Neural progenitor cell (in vitro differentiated cells): ENCODE results near the gene ATP11A. TPM values are rescaled to one million over a fixed set of nuclear protein-coding genes. Genes with fewer than 3 reads are reported as not detected.

ENCODE experiments used
- DNase-seq: peaks from one replicate; pipeline ENCODE4 v3.0.0-alpha.2; 2016; ENCODE audit warnings: low spot score
- H2AFZ ChIP-seq: fragments of 200-600 bp; sonication (generic); replicated peaks from 2 replicates; pipeline ENCODE4 v1.6.1; 2016; ENCODE audit warnings: antibody characterized with exemption
- H3F3A ChIP-seq: fragments of 200-600 bp; sonication (generic); 2 replicates; pipeline ENCODE4 v1.6.1; 2016; ENCODE audit warnings: antibody characterized with exemption, low read depth
- H3K27ac ChIP-seq: fragments of 200-600 bp; sonication (generic); 2 replicates; pipeline ENCODE4 v1.5.1; 2016; ENCODE audit warnings: mild to moderate bottlenecking
- H3K27me3 ChIP-seq: fragments of 200-600 bp; sonication (generic); 2 replicates; pipeline ENCODE4 v1.6.1; 2016; ENCODE audit warnings: mild to moderate bottlenecking, moderate library complexity
- H3K36me3 ChIP-seq: fragments of 200-600 bp; sonication (generic); 2 replicates; pipeline ENCODE4 v1.5.1; 2016
- H3K4me1 ChIP-seq: fragments of 200-600 bp; sonication (generic); 2 replicates; pipeline ENCODE4 v1.6.1; 2016; ENCODE audit warnings: mixed run types
- H3K4me2 ChIP-seq: fragments of 200-600 bp; sonication (generic); 2 replicates; pipeline ENCODE4 v1.6.1; 2016
- H3K4me3 ChIP-seq: fragments of 200-600 bp; sonication (generic); 2 replicates; pipeline ENCODE4 v1.5.1; 2016
- H3K79me2 ChIP-seq: fragments of 200-600 bp; sonication (generic); 2 replicates; pipeline ENCODE4 v1.6.1; 2016; ENCODE audit warnings: low read depth
- H3K9ac ChIP-seq: fragments of 200-600 bp; sonication (generic); 2 replicates; pipeline ENCODE4 v1.6.1; 2016
- H3K9me3 ChIP-seq: fragments of 200-600 bp; sonication (generic); 2 replicates; pipeline ENCODE4 v1.5.1; 2016; ENCODE audit warnings: low read depth
- H4K20me1 ChIP-seq: fragments of 200-600 bp; sonication (generic); 2 replicates; pipeline ENCODE4 v1.6.1; 2016; ENCODE audit warnings: low read depth
- H3K27ac Mint-ChIP-seq: 3 replicates; pipeline ENCODE4 v1.8.0; 2021; ENCODE audit warnings: mixed read lengths
- H3K27me3 Mint-ChIP-seq: 2 replicates; pipeline ENCODE4 v1.8.0; 2022; ENCODE audit warnings: low read depth, mild to moderate bottlenecking, inconsistent platforms, moderate library complexity, mixed read lengths; ENCODE audit not compliant: insufficient read depth
- H3K36me3 Mint-ChIP-seq: 3 replicates; pipeline ENCODE4 v1.8.0; 2021; ENCODE audit warnings: mixed read lengths
- H3K4me1 Mint-ChIP-seq: 3 replicates; pipeline ENCODE4 v1.8.0; 2021; ENCODE audit warnings: mixed read lengths
- H3K4me3 Mint-ChIP-seq: 3 replicates; pipeline ENCODE4 v1.8.0; 2021; ENCODE audit warnings: mild to moderate bottlenecking, moderate library complexity, mixed read lengths
- H3K9me3 Mint-ChIP-seq: 3 replicates; pipeline ENCODE4 v1.8.0; 2020; ENCODE audit warnings: mixed read lengths
- CTCF ChIP-seq: fragments of 200-600 bp; sonication (generic); IDR thresholded peaks from 2 replicates; pipeline ENCODE4 v1.5.1; 2017; ENCODE audit warnings: antibody characterized with exemption, mild to moderate bottlenecking
- EZH2 ChIP-seq: fragments of 200-600 bp; sonication (generic); IDR thresholded peaks from 2 replicates; pipeline ENCODE4 v1.6.1; 2017; ENCODE audit warnings: antibody characterized with exemption, mild to moderate bottlenecking, moderate library complexity
- EZH2phosphoT487 ChIP-seq: fragments of 200-600 bp; sonication (generic); IDR thresholded peaks from 2 replicates; pipeline ENCODE4 v1.6.1; 2017; ENCODE audit warnings: antibody characterized with exemption
- total RNA-seq: library from RNA; depleted of rRNA; stranded (reverse); fragments of >200 nt; gene quantifications from 2 replicates; pipeline ENCODE4 v1.2.3, GENCODE V29; 2015; ENCODE audit warnings: low replicate concordance

Gene ATP11A
- total RNA-seq, 1 donor from 2014 or later: 12.6 TPM

- Histone ChIP-seq H3K27me3 (no peaks in the 10 kb centered on the region), H4K20me1 (no peaks in the 10 kb centered on the region), H3K4me2 (no peak overlapping the region), H3F3A (no peaks in the 10 kb centered on the region), H3K4me1 (no peaks in the 10 kb centered on the region), H3K79me2 (no peaks in the 10 kb centered on the region), H3K4me3 (no peak overlapping the region), H2AFZ (no peak overlapping the region), H3K9ac (no peak overlapping the region), H3K27ac (no peak overlapping the region), H3K36me3 (peaks cover 12% of the 10 kb centered on the region), H3K9me3 (no peaks in the 10 kb centered on the region)
- DNase-seq: no peak
- peaks cover 60% of the 10 kb centered on the region for H3K36me3 Mint-ChIP-seq
- peaks cover 5% of the 10 kb centered on the region for H3K27me3 Mint-ChIP-seq
- H3K4me1 Mint-ChIP-seq: no peaks in the 10 kb centered on the region
- TF ChIP-seq CTCF: no peak
- no peak for TF ChIP-seq EZH2
- no peak for TF ChIP-seq EZH2phosphoT487
- H3K27ac Mint-ChIP-seq: no peak overlapping the region
- peaks cover 19% of the 10 kb centered on the region for H3K9me3 Mint-ChIP-seq
- H3K4me3 Mint-ChIP-seq: no peak overlapping the region
Observed at GRCh38 chr13:112819111-112819510, 129.3 kb downstream of the ATP11A start.

- no peaks in the 10 kb centered on the region for H4K20me1 ChIP-seq
- H3K9me3 Mint-ChIP-seq: peaks cover 17% of the 10 kb centered on the region
- H3K9ac ChIP-seq: no peak overlapping the region
- peaks cover 5% of the 10 kb centered on the region for H3K27me3 Mint-ChIP-seq
- H3K4me1 ChIP-seq: no peaks in the 10 kb centered on the region
- no peaks in the 10 kb centered on the region for H3K9me3 ChIP-seq
- no peak overlapping the region for H3K4me3 Mint-ChIP-seq
- H3K79me2 ChIP-seq: no peaks in the 10 kb centered on the region
- DNase-seq: no peak
- H3F3A ChIP-seq: no peaks in the 10 kb centered on the region
- no peak overlapping the region for H3K27ac Mint-ChIP-seq
- H2AFZ ChIP-seq: no peak overlapping the region
- H3K27me3 ChIP-seq: no peaks in the 10 kb centered on the region
- H3K4me3 ChIP-seq: no peak overlapping the region
- H3K4me1 Mint-ChIP-seq: no peaks in the 10 kb centered on the region
- H3K36me3 Mint-ChIP-seq: peaks cover 55% of the 10 kb centered on the region
- no peak overlapping the region for H3K27ac ChIP-seq
- peaks cover 12% of the 10 kb centered on the region for H3K36me3 ChIP-seq
- H3K4me2 ChIP-seq: no peak overlapping the region
- TF ChIP-seq EZH2 (no peak), CTCF (no peak), EZH2phosphoT487 (no peak)
Observed at GRCh38 chr13:112819816-112820215, 130.0 kb downstream of the ATP11A start.

GRCh38 chr13:112820318-112820717 lies 130.5 kb downstream of the ATP11A start:
- Histone ChIP-seq H3K36me3 (peaks cover 12% of the 10 kb centered on the region), H4K20me1 (no peaks in the 10 kb centered on the region), H3K27ac (no peak overlapping the region), H3K9me3 (no peaks in the 10 kb centered on the region), H3K79me2 (no peaks in the 10 kb centered on the region), H2AFZ (no peak overlapping the region), H3K4me2 (no peak overlapping the region), H3K27me3 (no peaks in the 10 kb centered on the region), H3K9ac (no peak overlapping the region), H3K4me1 (no peaks in the 10 kb centered on the region), H3F3A (no peaks in the 10 kb centered on the region), H3K4me3 (no peak overlapping the region)
- no peak for DNase-seq
- peaks cover 17% of the 10 kb centered on the region for H3K9me3 Mint-ChIP-seq
- H3K4me1 Mint-ChIP-seq: no peaks in the 10 kb centered on the region
- no peak for TF ChIP-seq EZH2
- TF ChIP-seq CTCF: no peak
- TF ChIP-seq EZH2phosphoT487: no peak
- H3K27ac Mint-ChIP-seq: no peak overlapping the region
- H3K4me3 Mint-ChIP-seq: no peak overlapping the region
- peaks cover 7% of the 10 kb centered on the region for H3K27me3 Mint-ChIP-seq
- H3K36me3 Mint-ChIP-seq: peaks cover 55% of the 10 kb centered on the region
